ENCODE results near the gene FYTTD1. TPM values are rescaled to one million over a fixed set of nuclear protein-coding genes. Genes with fewer than 3 reads are reported as not detected.

Gene FYTTD1
- total and polyA plus RNA-seq, 2 experiments from 2014 or later, result 24.3 to 62.8 TPM

DNA sequence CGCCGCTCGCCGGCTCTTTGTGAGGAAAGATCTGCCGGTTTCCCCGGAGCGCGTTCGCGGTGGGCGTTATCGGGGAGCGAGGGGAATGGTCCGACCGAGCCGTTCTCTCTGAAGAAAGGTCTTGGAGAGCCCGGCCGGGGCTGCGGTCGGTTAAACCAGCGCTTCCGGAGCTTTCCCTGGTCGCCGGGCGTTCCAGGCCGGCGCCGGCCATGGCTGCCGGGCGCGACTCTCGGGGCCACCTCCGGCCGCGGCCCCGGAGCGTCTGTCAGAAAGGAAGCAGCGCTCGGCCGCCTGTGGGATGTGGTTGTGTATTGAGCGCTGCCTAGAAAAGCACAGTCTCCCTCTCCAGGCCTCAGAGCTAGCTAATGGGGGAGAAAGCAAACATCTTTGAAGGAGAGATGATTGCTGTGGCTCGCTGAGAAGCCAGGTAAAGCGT is 731 bp downstream of the FYTTD1 start:
- Histone ChIP-seq H3K4me3 (peak overlapping the region; percentile 74), H3K27ac (peak overlapping the region; percentile 86), H3K9me3 (ENCODE audit: low read depth) (no peaks in the 10 kb centered on the region), H3K4me1 (ENCODE audit: low read depth) (peaks cover 9% of the 10 kb centered on the region), H3K36me3 (no peaks in the 10 kb centered on the region), H3K27me3 (no peaks in the 10 kb centered on the region)
- DNase-seq (ENCODE audit: low read depth in 1 of 2, low spot score in 1 of 2), result peak; percentile 72 to 78
- TF ChIP-seq, protein P1, sequence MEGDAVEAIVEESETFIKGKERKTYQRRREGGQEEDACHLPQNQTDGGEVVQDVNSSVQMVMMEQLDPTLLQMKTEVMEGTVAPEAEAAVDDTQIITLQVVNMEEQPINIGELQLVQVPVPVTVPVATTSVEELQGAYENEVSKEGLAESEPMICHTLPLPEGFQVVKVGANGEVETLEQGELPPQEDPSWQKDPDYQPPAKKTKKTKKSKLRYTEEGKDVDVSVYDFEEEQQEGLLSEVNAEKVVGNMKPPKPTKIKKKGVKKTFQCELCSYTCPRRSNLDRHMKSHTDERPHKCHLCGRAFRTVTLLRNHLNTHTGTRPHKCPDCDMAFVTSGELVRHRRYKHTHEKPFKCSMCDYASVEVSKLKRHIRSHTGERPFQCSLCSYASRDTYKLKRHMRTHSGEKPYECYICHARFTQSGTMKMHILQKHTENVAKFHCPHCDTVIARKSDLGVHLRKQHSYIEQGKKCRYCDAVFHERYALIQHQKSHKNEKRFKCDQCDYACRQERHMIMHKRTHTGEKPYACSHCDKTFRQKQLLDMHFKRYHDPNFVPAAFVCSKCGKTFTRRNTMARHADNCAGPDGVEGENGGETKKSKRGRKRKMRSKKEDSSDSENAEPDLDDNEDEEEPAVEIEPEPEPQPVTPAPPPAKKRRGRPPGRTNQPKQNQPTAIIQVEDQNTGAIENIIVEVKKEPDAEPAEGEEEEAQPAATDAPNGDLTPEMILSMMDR (IDR thresholded peaks at IDR 0.05; ENCODE audit: low read depth, low read length), result no peak

DNA sequence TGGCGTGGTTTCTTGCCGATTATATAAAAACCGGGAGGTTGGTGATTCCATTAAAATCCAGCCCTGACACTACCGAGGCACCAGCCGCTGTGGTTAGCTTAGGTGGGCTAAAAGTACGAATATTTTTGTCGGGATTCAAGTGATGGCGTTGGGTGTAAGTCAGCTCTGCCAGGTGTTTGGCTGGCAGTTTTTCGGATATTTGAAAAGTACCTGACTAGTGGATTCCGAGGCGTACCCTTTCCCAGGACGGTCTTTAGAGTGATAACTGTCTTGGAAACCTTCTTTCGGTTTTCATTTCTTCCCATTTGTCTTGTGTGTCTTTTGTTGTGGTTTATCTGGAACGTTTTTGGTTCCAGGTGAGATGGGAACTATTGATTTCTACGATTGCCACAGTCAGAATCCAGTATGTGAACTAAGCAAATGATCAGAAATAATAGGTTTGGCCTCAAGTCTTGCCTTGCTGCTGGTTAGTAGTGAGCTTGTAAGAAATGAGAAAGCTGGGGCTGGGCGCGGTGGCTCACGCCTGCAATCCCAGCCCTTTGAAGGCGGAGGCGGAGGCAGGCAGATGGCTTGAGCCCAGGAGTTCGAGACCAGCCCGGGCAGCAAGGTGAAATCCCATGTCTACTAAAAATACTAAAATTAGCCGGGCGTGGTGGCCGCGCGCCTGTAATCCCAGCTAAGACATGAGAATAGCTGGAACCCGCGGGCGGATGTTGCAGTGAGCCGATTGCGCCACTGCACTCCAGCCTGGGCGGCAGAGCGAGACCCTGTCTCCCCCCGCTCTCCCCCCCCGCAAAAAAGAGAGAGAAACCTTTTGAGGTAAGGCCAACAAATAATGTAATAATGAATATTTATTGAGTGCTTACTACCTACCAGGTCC is 1.4 kb downstream of the FYTTD1 start:
- Histone ChIP-seq H3K27me3 (no peaks in the 10 kb centered on the region), H3K36me3 (no peaks in the 10 kb centered on the region), H3K27ac (peak overlapping the region; percentile 86), H3K4me3 (peak overlapping the region; percentile 74), H3K9me3 (ENCODE audit: low read depth) (no peaks in the 10 kb centered on the region), H3K4me1 (ENCODE audit: low read depth) (peaks cover 9% of the 10 kb centered on the region)
- DNase-seq (ENCODE audit: low read depth in 1 of 2, low spot score in 1 of 2), result peak; percentile 8 to 43
- TF ChIP-seq, protein P1 (IDR thresholded peaks at IDR 0.05; ENCODE audit: low read depth, low read length), result no peak

DNA sequence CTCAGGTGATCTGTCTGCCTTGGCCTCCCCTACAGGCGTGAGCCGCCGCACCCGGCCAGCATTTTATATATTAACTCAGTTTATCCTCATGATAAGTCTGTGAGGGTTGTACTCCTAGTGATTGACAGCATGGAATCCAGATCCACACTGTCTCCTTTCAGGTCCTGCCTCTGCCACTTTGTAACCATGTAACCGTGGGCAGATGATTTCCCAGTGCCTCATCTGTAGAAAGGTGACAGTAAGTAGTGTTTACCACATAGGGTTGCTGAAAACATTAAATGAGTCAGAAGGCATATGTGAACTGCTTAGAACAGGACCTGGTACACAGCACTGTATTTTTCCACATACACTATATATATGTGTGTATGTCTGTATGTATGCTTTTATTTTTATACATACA is 2.4 kb downstream of the FYTTD1 start:
- Histone ChIP-seq H3K36me3 (peaks cover 3% of the 10 kb centered on the region), H3K27me3 (no peaks in the 10 kb centered on the region), H3K4me1 (ENCODE audit: low read depth) (peaks cover 9% of the 10 kb centered on the region), H3K27ac (no peak overlapping the region), H3K9me3 (ENCODE audit: low read depth) (no peaks in the 10 kb centered on the region), H3K4me3 (no peak overlapping the region)
- TF ChIP-seq, protein P1 (IDR thresholded peaks at IDR 0.05; ENCODE audit: low read depth, low read length), result no peak
- no peak for DNase-seq (ENCODE audit: low read depth in 1 of 2, low spot score in 1 of 2)

DNA sequence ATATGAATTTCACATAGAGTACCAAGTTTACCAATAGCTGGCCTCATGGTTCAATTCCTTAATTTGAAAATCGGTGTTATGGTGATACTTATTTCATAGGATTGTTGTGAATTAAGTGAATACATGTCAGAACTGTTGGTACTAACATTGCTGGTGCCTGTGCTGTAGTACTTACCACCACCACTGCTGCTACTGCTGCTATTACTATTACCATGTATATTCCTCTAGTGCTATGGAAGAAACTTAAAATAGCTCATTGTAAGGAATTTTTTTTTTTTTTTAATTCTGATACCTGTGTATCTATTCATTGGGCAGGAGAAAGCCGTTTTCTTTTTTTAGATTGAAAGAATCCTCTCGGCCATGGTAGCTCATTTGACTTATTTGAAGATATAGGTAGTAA is 3.6 kb downstream of the FYTTD1 start:
- no peak for DNase-seq (ENCODE audit: low read depth in 1 of 2, low spot score in 1 of 2)
- H3K36me3 ChIP-seq, result peaks cover 3% of the 10 kb centered on the region
- H3K4me3 ChIP-seq, result no peak overlapping the region
- H3K9me3 ChIP-seq (ENCODE audit: low read depth), result no peaks in the 10 kb centered on the region
- no peaks in the 10 kb centered on the region for H3K27me3 ChIP-seq
- no peak overlapping the region for H3K27ac ChIP-seq
- TF ChIP-seq, protein P1 (IDR thresholded peaks at IDR 0.05; ENCODE audit: low read depth, low read length), result no peak
- H3K4me1 ChIP-seq (ENCODE audit: low read depth), result peaks cover 9% of the 10 kb centered on the region

DNA sequence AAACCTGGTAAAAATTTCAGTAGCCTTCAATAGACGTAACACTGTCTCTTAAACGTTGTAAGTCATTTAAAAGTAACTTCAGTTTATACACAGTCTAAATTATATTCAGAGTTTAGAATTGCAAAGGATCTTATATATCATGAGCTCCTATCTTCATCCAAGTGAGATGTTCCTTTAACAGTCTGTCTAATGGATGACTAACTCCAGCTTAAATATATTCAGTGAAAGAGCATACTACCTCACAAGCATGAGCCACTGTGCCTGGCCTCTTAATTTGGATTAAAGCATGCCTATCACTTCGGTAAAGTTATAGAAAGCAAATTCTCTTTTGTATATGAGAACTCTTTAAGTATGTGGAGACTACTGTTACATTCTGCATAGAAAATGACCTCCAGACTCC is 7.0 kb downstream of the FYTTD1 start:
- TF ChIP-seq, protein P1 (IDR thresholded peaks at IDR 0.05; ENCODE audit: low read depth, low read length), result no peak
- Histone ChIP-seq H3K27me3 (no peaks in the 10 kb centered on the region), H3K9me3 (ENCODE audit: low read depth) (no peaks in the 10 kb centered on the region), H3K4me1 (ENCODE audit: low read depth) (peaks cover 3% of the 10 kb centered on the region), H3K36me3 (peaks cover 14% of the 10 kb centered on the region), H3K4me3 (no peak overlapping the region), H3K27ac (no peak overlapping the region)
- no peak for DNase-seq (ENCODE audit: low read depth in 1 of 2, low spot score in 1 of 2)

All from cardiac muscle cell (in vitro differentiated cells and primary cell).